Upper lobe of left lung (tissue), 4 donors: ENCODE data around the gene TMEM229B.

Experiments
- POLR2AphosphoS5 ChIP-seq, 2 donors: sonication (generic); formaldehyde crosslinking; IDR thresholded peaks; one replicate each; pipeline ENCODE4 v1.5.1; 2017; ENCODE audit warnings: antibody characterized with exemption in 2 of 2
- TF ChIP-seq, protein P1 (sequence below), 6 experiments: fragments of 450-650 bp in 4 of 6; fragments of 200-600 bp in 2 of 6; sonication (generic) in 2 of 6; IDR thresholded peaks; one replicate each; pipeline ENCODE4 v1.5.1; 2016 to 2019; ENCODE audit warnings: antibody characterized with exemption in 6 of 6

- TF ChIP-seq, protein P1, sequence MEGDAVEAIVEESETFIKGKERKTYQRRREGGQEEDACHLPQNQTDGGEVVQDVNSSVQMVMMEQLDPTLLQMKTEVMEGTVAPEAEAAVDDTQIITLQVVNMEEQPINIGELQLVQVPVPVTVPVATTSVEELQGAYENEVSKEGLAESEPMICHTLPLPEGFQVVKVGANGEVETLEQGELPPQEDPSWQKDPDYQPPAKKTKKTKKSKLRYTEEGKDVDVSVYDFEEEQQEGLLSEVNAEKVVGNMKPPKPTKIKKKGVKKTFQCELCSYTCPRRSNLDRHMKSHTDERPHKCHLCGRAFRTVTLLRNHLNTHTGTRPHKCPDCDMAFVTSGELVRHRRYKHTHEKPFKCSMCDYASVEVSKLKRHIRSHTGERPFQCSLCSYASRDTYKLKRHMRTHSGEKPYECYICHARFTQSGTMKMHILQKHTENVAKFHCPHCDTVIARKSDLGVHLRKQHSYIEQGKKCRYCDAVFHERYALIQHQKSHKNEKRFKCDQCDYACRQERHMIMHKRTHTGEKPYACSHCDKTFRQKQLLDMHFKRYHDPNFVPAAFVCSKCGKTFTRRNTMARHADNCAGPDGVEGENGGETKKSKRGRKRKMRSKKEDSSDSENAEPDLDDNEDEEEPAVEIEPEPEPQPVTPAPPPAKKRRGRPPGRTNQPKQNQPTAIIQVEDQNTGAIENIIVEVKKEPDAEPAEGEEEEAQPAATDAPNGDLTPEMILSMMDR (IDR thresholded peaks at IDR 0.05), result no peak
- TF ChIP-seq POLR2AphosphoS5 (IDR thresholded peaks at IDR 0.05), result no peak
These were observed 2.9 kb downstream of the TMEM229B start for GRCh38 chr14:67485501-67486095.
